Lung (tissue), 12 donors: ENCODE results near the gene CDKAL1. TPM values are rescaled to one million over a fixed set of nuclear protein-coding genes. Genes with fewer than 3 reads are reported as not detected.
"Not testable (repeated sequence)": the region's sequence is repeated elsewhere in the genome, so short reads cannot be mapped to it uniquely, and the experiment has no call there.

Source experiments
- ATAC-seq: fragments of 200-7000 bp; cut with Tn5 transposase; one replicate; pipeline ENCODE4 v1.9.1; 2020; ENCODE audit warnings: moderate number of reproducible peaks; ENCODE audit not compliant: insufficient read depth, low FRiP score
- DNase-seq, 3 donors: peaks; one replicate each; pipeline ENCODE4 v3.0.0-alpha.2; 2013 to 2017
- H3K27ac ChIP-seq, 2 donors: one replicate each; pipeline ENCODE4 v1.5.1; 2013; ENCODE audit warnings: mild to moderate bottlenecking in 2 of 2, moderate library complexity in 2 of 2, control low read depth in 1 of 2, inconsistent platforms in 1 of 2, low read depth in 1 of 2, low read length in 1 of 2
- H3K27me3 ChIP-seq, 3 donors: one replicate each; pipeline ENCODE4 v1.5.1; 2013; ENCODE audit warnings: low read length in 2 of 3; ENCODE audit not compliant: control insufficient read depth in 3 of 3, insufficient read depth in 3 of 3
- H3K36me3 ChIP-seq, 4 donors: one replicate each; pipeline ENCODE4 v1.5.1; 2013; ENCODE audit warnings: low read length in 4 of 4, mild to moderate bottlenecking in 1 of 4, moderate library complexity in 1 of 4; ENCODE audit not compliant: control insufficient read depth in 4 of 4, insufficient read depth in 4 of 4
- H3K4me1 ChIP-seq, 5 donors: one replicate each; pipeline ENCODE4 v1.5.1; 2013; ENCODE audit warnings: low read length in 5 of 5, mild to moderate bottlenecking in 2 of 5, moderate library complexity in 1 of 5; ENCODE audit not compliant: control insufficient read depth in 5 of 5, insufficient read depth in 5 of 5
- H3K4me3 ChIP-seq: one replicate; pipeline ENCODE4 v1.5.1; 2013; ENCODE audit warnings: mild to moderate bottlenecking, control low read depth, moderate library complexity
- H3K9ac ChIP-seq, 2 donors: one replicate each; pipeline ENCODE4 v1.5.1; 2013; ENCODE audit warnings: low read length in 2 of 2, control low read depth in 1 of 2; ENCODE audit not compliant: insufficient read depth in 1 of 2
- H3K9me3 ChIP-seq, 4 donors: one replicate each; pipeline ENCODE4 v1.5.1; 2013; ENCODE audit warnings: low read length in 3 of 4, mild to moderate bottlenecking in 1 of 4, moderate library complexity in 1 of 4; ENCODE audit not compliant: control insufficient read depth in 4 of 4, insufficient read depth in 3 of 4
- WGBS, 2 donors: extraction: QIAGEN DNeasy Blood & Tissue Kit; methylation state at CpG; one replicate each; pipeline ENCODE4 v1.1.7; 2013; 5-methylcytosine and 5-hydroxymethylcytosine counted together
- polyA plus RNA-seq, 2 donors: library from polyadenylated mRNA; stranded (reverse); fragments of 200-250 nt; gene quantifications; one replicate each; pipeline ENCODE4 v1.2.1, GENCODE V29; 2013
- total RNA-seq, 2 donors: library from RNA; depleted of rRNA in 1 of 2; stranded (reverse); fragments of >200 nt in 1 of 2; gene quantifications; one replicate each; pipeline ENCODE4 v1.2.1, GENCODE V29; 2014 to 2021
- TF ChIP-seq, protein P1 (sequence below): IDR thresholded peaks from 2 replicates; pipeline ENCODE4 v1.5.1; 2012; ENCODE audit warnings: mild to moderate bottlenecking; ENCODE audit errors: control extremely low read depth, extremely low read depth
- donor health status: control.
- donor health status: control.
- donor health status: Bipolar disorder and iron deficiency.
- donor health status: healthy.
- donor health status: DM: yes; HTN: yes; CAD: no.

The CDKAL1 gene
- total and polyA plus RNA-seq, 4 donors: 4.0 to 39.0 (median 10.0) TPM

GRCh38 chr6:20605581-20605980 lies 71.3 kb downstream of the CDKAL1 start:
- TF ChIP-seq, protein P1, sequence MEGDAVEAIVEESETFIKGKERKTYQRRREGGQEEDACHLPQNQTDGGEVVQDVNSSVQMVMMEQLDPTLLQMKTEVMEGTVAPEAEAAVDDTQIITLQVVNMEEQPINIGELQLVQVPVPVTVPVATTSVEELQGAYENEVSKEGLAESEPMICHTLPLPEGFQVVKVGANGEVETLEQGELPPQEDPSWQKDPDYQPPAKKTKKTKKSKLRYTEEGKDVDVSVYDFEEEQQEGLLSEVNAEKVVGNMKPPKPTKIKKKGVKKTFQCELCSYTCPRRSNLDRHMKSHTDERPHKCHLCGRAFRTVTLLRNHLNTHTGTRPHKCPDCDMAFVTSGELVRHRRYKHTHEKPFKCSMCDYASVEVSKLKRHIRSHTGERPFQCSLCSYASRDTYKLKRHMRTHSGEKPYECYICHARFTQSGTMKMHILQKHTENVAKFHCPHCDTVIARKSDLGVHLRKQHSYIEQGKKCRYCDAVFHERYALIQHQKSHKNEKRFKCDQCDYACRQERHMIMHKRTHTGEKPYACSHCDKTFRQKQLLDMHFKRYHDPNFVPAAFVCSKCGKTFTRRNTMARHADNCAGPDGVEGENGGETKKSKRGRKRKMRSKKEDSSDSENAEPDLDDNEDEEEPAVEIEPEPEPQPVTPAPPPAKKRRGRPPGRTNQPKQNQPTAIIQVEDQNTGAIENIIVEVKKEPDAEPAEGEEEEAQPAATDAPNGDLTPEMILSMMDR: no peak
- H3K36me3 ChIP-seq: no peaks in the 10 kb centered on the region
- H3K27me3 ChIP-seq: no peaks in the 10 kb centered on the region
- H3K9me3 ChIP-seq: no peaks in the 10 kb centered on the region
- no peak overlapping the region for H3K4me3 ChIP-seq
- DNase-seq (no peak), ATAC-seq (no peak)
- H3K9ac ChIP-seq: no peak overlapping the region
- peaks cover 0 to 3% (median 0%) of the 10 kb centered on the region in 5 donors for H3K4me1 ChIP-seq
- H3K27ac ChIP-seq: no peak overlapping the region
- 80 to 94% methylated on average over 3 of the region's 3 CpGs for WGBS, 2 donors

DNA sequence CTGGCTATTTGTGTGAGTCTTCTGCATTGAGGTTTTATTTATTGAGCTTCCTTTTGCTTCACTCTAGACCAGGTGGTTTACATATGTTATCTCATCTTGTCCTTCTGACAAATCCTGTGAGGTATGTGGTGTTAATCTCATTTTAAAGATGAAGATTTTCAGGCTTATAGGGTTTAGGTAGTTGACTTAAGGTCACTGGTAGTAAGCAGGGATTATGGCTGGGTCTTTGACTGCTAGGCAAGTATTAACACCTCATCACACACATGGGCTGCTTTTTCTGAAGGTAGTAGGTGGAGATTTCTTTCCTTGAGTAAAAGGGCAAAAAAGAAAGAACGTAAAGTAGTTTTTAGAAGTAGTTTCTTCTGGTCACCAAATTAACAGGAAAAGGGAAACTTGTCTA lies 72.6 kb downstream of the CDKAL1 start:
- Histone ChIP-seq H3K27ac (no peak overlapping the region), H3K9me3 (no peaks in the 10 kb centered on the region), H3K36me3 (no peaks in the 10 kb centered on the region), H3K27me3 (no peaks in the 10 kb centered on the region), H3K4me3 (no peak overlapping the region), H3K9ac (no peak overlapping the region), H3K4me1 (peaks cover 0 to 3% (median 0%) of the 10 kb centered on the region in 5 donors)
- ATAC-seq (no peak), DNase-seq (no peak)
- TF ChIP-seq, protein P1: no peak
- 84 to 86% methylated on average over 1 of the region's 1 CpG for WGBS, 2 donors

- Histone ChIP-seq H3K27me3 (no peaks in the 10 kb centered on the region), H3K9me3 (no peaks in the 10 kb centered on the region), H3K36me3 (no peaks in the 10 kb centered on the region), H3K9ac (no peak overlapping the region), H3K4me3 (no peak overlapping the region), H3K4me1 (peaks cover 0 to 3% (median 0%) of the 10 kb centered on the region in 5 donors), H3K27ac (no peak overlapping the region)
- 93 to 98% methylated on average over 4 of the region's 4 CpGs for WGBS, 2 donors
- TF ChIP-seq, protein P1: no peak
- ATAC-seq (no peak), DNase-seq (no peak)
These were observed 74.1 kb downstream of the CDKAL1 start for GRCh38 chr6:20608356-20608755.

- DNase-seq (no peak), ATAC-seq (no peak)
- Histone ChIP-seq H3K36me3 (no peaks in the 10 kb centered on the region), H3K9ac (no peak overlapping the region), H3K27ac (no peak overlapping the region), H3K4me3 (no peak overlapping the region), H3K4me1 (peaks cover 0 to 3% (median 0%) of the 10 kb centered on the region in 5 donors), H3K27me3 (no peaks in the 10 kb centered on the region), H3K9me3 (no peaks in the 10 kb centered on the region)
- TF ChIP-seq, protein P1: no peak
- 95 to 96% methylated on average over 2 of the region's 2 CpGs for WGBS, 2 donors
These were observed 74.6 kb downstream of the CDKAL1 start for GRCh38 chr6:20608905-20609304.

- DNase-seq, H3K36me3 ChIP-seq, H3K9ac ChIP-seq, ATAC-seq, H3K27me3 ChIP-seq, H3K27ac ChIP-seq, H3K4me1 ChIP-seq, H3K4me3 ChIP-seq, H3K9me3 ChIP-seq: not testable (repeated sequence)
- 97 to 99% methylated on average over 2 of the region's 2 CpGs for WGBS, 2 donors
These were observed 75.7 kb downstream of the CDKAL1 start for GRCh38 chr6:20609924-20610323.
